ENCODE data around the gene KAT7.
A peak's percentile ranks its signal among the peaks of the same experiment; 100 is the strongest.

The KAT7 gene

DNA sequence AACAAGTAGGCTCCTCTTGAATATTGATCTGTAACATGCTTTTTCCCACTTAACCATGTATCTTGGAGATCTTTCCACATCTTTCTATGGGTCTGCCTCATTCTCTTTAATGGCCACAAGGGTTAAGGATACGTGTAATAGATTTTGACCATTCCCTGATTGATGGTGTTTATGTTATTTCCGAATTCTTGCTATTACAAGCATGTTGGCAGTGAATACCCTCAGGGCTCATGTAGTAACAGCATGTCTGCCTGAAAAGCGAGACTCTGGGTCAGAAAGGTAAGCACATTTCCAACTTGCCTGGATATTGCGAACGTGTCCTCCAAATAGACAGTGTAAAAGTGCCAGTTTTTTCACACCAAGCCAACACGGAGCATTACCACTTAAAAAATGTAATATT, 54.4 kb downstream of the KAT7 start:
- DNase-seq (ENCODE audit: low read depth): no peak

- DNase-seq (ENCODE audit: low read depth): no peak
Measured at GRCh38 chr17:49843774-49844350, 55.4 kb downstream of the KAT7 start.

DNA sequence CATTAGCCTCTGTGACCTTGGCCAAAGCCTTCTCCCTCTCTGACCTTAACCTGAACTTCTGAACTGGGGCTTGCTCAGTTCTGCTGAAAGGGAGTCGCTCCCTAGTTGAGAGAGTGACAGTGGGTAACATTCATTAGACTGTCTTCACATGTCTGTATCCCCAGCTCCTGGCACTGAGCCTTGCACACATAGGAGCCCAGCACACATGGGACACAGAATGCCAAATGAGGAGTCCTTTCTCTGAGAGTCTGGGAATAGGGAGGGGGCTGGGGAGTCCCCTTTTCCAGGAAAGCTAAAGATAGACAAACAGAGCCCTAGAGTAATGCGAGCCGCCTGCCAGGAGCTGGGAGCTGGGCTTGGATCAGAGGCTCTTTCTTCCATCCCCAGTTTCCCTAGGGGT, 56.8 kb downstream of the KAT7 start:
- DNase-seq (ENCODE audit: low read depth): no peak

DNA sequence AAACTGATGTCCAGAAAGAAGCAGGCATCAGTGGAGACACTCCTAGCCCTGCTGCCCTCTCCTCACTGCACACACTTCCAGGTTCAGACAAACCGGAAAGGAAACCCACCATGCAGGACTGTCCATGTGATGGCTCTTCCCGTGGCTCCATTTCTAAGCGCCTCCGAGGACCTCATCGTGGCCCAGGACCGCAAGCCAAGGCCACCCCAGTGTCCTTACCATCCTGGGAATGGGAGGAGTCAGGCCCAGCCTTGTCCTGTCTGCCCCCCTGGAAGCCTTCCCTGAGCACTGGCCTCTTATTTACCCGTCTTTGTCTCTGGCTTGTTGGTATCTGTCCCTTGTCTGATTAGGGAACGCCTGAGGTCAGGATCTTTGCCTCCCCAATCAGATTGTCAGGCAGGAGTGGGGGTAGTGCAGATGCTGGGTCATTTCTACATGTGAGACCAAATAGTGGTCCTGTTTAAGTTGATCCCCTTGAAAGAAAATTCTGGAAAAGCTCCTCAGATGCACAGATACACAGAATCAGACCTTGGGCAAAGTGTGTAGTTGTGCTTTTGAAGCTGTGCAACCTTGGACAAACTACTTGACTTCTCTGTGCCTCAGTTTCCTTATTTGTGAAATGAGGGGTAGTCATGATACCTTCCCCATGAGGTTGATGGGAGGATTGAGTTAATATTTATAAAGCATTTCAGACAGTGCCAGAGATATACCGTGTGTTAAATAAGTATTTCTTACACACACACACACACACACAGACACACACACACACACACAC, 58.6 kb downstream of the KAT7 start:
- no peak for DNase-seq (ENCODE audit: low read depth)

GRCh38 chr17:49848019-49848473, 59.6 kb downstream of the KAT7 start, which contains the start of gene TAC4:
Gene TAC4 (minus strand): TSS chr17:49848069. CDS start chr17:49848017, 52 bp downstream.
- no peak for DNase-seq (ENCODE audit: low read depth)

DNA sequence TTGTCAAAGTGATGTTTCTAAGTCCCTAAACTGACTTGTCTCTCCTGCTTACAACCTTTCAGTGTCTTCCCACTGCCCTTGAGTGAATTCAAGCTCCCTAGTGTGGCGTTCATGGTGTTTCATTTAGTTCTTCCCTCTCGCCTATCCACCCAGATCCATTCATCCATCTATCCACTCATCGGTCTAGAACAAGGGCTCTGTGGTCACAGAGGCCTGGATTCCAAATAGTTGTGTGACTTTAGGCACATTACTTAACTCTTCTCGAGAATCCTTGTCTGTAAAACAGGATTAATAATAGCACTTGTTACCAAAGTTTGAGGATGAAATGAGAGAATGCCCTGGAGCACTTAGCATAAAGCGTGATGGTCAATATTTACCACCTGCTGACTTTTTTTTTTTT, 60.3 kb downstream of the KAT7 start:
- DNase-seq (ENCODE audit: low read depth): no peak

DNA sequence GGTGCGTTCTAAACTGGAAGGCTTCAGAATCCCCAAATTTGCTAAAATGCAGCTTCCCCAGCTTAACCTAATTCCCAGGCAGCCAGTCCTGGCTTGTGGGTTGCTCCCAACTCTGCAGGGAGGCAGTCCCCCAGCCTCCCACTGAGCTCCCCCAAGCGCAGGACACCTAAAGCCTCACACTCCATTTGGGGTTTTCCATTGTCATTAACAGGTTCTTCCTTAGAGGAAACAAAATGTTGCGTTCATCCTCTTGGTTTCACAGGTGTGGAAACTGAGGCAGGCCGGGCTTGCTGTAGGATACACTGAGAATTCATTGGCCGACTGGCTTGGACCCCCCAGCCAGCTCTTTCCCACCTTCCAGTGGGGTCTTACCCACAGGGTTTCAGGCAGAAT, 61.7 kb downstream of the KAT7 start:
- DNase-seq (ENCODE audit: low read depth): no peak

DNA sequence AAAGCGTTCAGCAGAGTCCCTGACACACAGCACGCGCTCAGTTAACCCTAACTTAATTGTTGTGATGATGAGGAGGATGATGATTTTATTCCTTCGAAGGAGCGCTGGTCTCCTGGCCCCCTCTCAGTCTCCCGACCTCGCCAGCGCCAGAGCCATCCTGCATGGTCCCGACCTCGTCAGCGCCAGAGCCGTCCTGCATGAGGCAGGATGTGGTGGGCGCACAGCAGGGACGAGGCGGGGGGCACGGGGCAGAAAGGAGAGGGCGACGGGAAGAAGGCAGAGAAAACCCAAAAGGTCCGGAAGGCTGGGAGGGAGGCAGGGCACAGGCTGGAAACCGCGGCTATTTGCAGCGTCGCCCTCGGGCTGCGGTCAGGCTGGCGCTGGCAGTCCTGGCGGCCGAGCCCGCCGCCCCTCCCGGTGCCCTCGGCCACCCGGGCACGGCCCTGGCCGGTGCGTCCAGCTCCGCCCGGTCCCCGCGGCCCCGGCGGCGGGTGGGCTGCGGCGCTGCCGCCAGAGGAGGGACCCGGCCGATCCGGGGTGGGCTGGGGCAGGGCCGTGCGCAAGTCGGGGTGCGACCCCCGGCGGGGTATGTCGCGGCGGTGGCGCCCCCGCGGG, 62.4 kb downstream of the KAT7 start:
- no peak for DNase-seq (ENCODE audit: low read depth)

GRCh38 chr17:49851387-49852291, 63.2 kb downstream of the KAT7 start:
- DNase-seq (ENCODE audit: low read depth): peak; percentile 68

DNA sequence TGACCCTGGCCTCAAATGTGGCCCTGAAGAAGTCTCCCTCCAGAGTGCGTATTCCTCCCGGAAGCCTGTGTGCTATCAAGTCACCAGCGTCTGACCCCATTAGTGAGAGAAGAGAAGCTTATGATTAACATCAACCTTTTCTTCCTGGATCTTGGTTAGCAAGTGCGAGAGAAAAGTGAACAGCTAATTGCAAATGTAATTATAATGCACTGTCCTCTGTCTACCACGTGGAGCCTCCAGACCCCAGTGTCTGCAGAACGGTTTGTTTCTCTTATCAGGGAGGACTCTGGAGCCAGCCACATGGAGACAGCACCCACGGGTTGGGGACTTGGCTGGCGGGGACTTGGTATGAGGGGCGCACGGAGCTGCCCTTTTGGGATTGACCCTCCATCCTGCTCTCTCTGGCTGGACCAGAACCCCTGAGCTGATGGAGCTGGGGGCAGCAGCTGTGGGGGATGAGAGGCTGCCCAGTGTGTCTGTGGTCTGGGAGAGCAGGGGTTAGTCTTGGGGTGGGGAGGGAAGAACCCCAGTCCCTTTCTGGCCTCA, 65.1 kb downstream of the KAT7 start:
- DNase-seq (ENCODE audit: low read depth): no peak

GRCh38 chr17:49854126-49854525, 65.6 kb downstream of the KAT7 start:
- DNase-seq (ENCODE audit: low read depth): no peak

- DNase-seq (ENCODE audit: low read depth): no peak
Measured at GRCh38 chr17:49858796-49859195, 70.3 kb downstream of the KAT7 start.

GRCh38 chr17:49859991-49860953, 71.8 kb downstream of the KAT7 start:
- DNase-seq (ENCODE audit: low read depth): no peak

GRCh38 chr17:49861150-49861884, 72.8 kb downstream of the KAT7 start:
- peak; percentile 52 for DNase-seq (ENCODE audit: low read depth)

DNA sequence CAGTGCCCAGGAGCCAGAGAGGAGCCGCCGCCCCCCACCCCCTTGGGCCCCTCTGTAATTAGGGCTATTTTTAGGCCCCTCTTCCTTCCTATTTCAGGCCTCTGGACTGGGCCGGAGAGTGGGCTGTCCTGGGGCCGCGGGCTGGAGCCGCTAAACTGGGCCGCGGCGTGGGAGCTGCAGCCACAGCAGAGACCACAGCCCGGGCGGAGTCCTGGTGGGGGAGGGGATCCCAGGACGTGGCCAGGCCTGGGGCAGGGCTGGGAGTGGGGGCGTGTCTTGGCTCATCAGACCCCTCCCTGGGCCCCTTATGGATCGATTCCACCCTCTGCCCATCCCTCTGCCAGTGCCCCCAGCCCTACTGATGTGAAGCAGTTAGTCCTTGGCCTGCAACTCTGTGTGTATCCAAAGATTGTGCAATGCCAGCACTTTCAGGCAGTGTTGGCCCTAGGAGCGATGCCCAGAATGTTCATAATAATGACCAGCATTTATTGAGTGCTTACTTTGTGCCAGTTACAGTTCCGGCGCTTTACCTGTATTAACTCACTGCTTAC, 74.4 kb downstream of the KAT7 start:
- DNase-seq (ENCODE audit: low read depth): no peak

GRCh38 chr17:49866019-49866380, 77.5 kb downstream of the KAT7 start:
- no peak for DNase-seq (ENCODE audit: low read depth)

DNA sequence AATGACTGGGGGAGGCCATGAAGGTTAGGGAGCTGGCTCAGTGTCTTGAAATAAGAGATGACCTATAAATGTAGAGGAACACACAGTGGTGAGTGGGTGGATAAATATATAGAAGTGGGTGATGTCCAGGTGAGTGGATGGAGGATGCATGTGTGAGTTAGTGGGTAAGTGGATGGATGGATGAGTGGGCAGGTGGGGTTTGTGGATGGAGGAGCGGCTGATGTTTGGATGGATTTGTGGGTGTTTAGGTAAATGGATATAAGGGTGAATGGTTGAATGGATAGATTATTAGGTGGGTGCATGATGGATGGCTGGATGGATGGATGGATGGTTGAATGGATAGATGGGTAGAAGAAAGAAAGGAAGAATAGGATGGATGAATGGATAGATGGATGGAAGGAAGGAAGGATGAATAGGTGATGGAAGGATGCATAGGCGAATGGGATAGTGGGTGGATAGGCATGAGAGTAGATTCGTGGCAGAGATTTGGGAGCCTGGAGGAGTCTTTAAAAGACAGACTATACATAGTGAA, 78.5 kb downstream of the KAT7 start:
- DNase-seq (ENCODE audit: low read depth): no peak

DNA sequence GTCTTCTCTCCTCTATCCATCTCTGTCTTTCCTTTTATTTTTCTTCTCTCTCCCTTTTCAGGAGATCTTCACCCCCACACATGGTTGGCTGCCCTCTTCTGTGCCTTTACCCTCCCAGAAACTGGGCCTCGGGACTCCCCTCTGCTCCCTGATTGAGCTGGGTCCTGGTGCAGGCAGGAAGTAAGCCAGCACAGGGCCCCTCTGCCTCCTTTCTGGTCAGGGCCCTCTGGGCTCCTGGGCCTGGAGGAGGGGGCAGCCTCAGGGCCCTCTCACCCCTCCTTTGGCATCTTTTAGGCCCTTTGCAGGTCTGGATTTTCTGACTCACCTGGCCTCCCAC, 80.5 kb downstream of the KAT7 start:
- DNase-seq (ENCODE audit: low read depth): no peak

DNA sequence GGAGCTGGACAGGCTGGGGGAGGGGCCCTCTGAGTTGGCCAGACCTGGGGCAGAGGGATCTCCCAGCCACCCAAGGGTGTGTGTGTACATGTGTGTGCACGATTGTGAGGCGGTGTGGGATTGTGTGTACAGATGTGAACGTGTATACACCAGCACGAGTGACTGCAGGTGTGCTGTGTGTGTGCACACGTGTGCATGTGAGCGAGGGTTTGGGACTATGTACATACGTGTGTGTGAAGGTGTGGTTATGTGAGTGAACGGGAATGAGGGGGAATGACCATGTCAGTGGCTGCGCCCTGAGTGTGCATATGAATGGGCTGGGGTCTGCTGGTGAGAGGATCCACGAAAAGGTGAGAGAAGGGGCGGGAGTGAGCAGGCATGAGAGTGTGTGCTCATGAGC, 81.8 kb downstream of the KAT7 start:
- no peak for DNase-seq (ENCODE audit: low read depth)

GRCh38 chr17:49871211-49871610, 82.7 kb downstream of the KAT7 start:
- no peak for DNase-seq (ENCODE audit: low read depth)
